Pancreas (tissue), 10 donors: Measurements from ENCODE around the gene CD34. TPM values are rescaled to one million over a fixed set of nuclear protein-coding genes. Genes with fewer than 3 reads are reported as not detected.
A peak's percentile ranks its signal among the peaks of the same experiment; 100 is the strongest.

Source experiments
- ATAC-seq, 4 donors: fragments of 200-7000 bp; cut with Tn5 transposase; one replicate each; pipeline versions ENCODE4 v1.8.0 to v1.9.1; 2020; ENCODE audit warnings: mild to moderate bottlenecking in 4 of 4, moderate library complexity in 4 of 4
- DNase-seq, 6 donors: peaks; one replicate each; pipeline ENCODE4 v3.0.0-alpha.2; 2020
- FAIRE-seq: peaks from 2 replicates; lab custom pipeline; 2012; peaks lifted over from hg19 to GRCh38; lab: Jason Lieb, UNC
- H3K27ac ChIP-seq, 4 donors: fragments of 200-600 bp; sonication (generic); 1 replicate in 3 of 4; 2 replicates in 1 of 4; pipeline versions ENCODE4 v1.5.0 to v1.8.0; 2020
- H3K27me3 ChIP-seq, 4 donors: fragments of 200-600 bp; one replicate each; pipeline ENCODE4 v1.8.0; 2021
- H3K36me3 ChIP-seq, 3 donors: fragments of 200-600 bp; sonication (generic) in 1 of 3; one replicate each; pipeline versions ENCODE4 v1.5.0 to v1.8.0; 2020 to 2021
- H3K4me1 ChIP-seq, 3 donors: fragments of 200-600 bp; one replicate each; pipeline ENCODE4 v1.8.0; 2021
- H3K4me3 ChIP-seq, 4 donors: fragments of 200-600 bp; sonication (generic) in 2 of 4; one replicate each; pipeline versions ENCODE4 v1.5.0 to v1.8.0; 2020 to 2021
- H3K9me3 ChIP-seq, 4 donors: fragments of 200-600 bp; one replicate each; pipeline ENCODE4 v1.8.0; 2021
- WGBS, 2 donors: extraction: QIAGEN DNeasy Blood & Tissue Kit; methylation state at CpG; one replicate each; pipeline ENCODE4 v1.1.7; 2013; 5-methylcytosine and 5-hydroxymethylcytosine counted together
- intact Hi-C, 3 donors: fragments of 100-400 bp; cut with DNase I; formaldehyde crosslinking; loops; one replicate each; pipeline versions ENCODE4 v1.11.1 to v1.14.2; 2022
- polyA plus RNA-seq, 2 donors: library from polyadenylated mRNA; stranded (reverse); fragments of 200-250 nt; gene quantifications; one replicate each; pipeline ENCODE4 v1.2.3, GENCODE V29; 2013
- total RNA-seq, 6 donors: library from RNA; stranded (reverse); fragmentation: NEBNext Ultra II Directional in 4 of 6; extraction: Animal tissue kit (Norgen Biotek cat#: 25700) in 4 of 6; gene quantifications; one replicate each; pipeline versions ENCODE4 v1.2.1 to v1.2.4, GENCODE V29; 2021 to 2023
- TF ChIP-seq, protein P1 (sequence below), 4 donors: fragments of 200-600 bp; sonication (generic) in 3 of 4; IDR thresholded peaks; one replicate each; pipeline versions ENCODE4 v1.5.0 to v1.8.0; 2021; ENCODE audit warnings: antibody characterized with exemption in 4 of 4
- donor health status: healthy with polysubstance abuse.
- donor health status: DM: no; HTN: no; CAD: no; lungs with moderate emphysema.
- donor health status: DM: no; HTN: no; CAD: no.
- donor health status: control.
- donor health status: control.
- donor health status: Bipolar disorder and iron deficiency.
- donor health status: DM: yes; HTN: yes; CAD: no.
- donor health status: DM: no; HTN: no; CAD: no.
- donor health status: DM: no; HTN: no; CAD: no.
- donor health status: DM: yes; HTN: yes; CAD: no.

Gene CD34
- total and polyA plus RNA-seq, 8 donors: 5.2 to 11.9 (median 8.1) TPM

DNA sequence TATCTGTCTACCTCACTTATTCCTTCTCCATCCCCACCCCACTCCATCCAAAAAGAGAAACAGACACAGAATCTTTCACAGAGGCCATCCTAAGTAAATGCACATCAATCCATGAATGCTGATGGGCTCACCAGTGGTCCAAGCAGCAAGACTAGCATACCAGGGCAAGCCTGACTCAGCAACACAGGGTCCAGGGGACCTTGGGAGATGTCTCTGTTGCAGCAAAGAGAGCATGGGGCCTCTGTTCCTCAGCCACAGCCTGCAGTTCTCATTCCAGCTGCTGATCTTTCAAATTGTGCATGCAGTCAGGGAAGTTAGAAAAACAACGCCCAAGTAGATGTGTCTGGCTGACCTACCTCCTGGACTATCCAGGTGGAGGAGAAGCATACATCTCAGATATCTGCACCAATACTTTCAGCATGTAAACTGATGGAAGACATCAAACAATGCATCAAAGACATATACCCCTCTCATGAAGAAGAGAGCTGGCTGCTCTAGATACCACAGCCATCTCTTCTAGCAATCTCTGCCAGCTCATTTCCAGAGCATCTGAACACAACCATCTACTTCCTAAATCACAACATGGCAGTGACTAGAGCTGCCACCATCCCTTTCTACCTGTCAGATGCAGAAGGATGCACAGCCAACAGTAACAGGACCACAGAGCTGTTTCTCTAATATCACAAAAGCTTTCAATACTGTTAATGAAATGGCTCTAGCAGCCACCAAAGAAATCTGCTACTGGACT is 54.5 kb downstream of the CD34 start:
- intact Hi-C loops: no loop called here
- no peak for ATAC-seq
- Histone ChIP-seq H3K27me3 (no peaks in the 10 kb centered on the region), H3K4me3 (no peak overlapping the region), H3K27ac (no peak overlapping the region), H3K4me1 (peaks cover 0 to 11% (median 0%) of the 10 kb centered on the region in 3 donors), H3K36me3 (no peaks in the 10 kb centered on the region), H3K9me3 (no peaks in the 10 kb centered on the region)
- 58 to 88% methylated on average over 1 of the region's 1 CpG for WGBS, 2 donors
- no peak for DNase-seq
- no peak for FAIRE-seq
- TF ChIP-seq, protein P1, sequence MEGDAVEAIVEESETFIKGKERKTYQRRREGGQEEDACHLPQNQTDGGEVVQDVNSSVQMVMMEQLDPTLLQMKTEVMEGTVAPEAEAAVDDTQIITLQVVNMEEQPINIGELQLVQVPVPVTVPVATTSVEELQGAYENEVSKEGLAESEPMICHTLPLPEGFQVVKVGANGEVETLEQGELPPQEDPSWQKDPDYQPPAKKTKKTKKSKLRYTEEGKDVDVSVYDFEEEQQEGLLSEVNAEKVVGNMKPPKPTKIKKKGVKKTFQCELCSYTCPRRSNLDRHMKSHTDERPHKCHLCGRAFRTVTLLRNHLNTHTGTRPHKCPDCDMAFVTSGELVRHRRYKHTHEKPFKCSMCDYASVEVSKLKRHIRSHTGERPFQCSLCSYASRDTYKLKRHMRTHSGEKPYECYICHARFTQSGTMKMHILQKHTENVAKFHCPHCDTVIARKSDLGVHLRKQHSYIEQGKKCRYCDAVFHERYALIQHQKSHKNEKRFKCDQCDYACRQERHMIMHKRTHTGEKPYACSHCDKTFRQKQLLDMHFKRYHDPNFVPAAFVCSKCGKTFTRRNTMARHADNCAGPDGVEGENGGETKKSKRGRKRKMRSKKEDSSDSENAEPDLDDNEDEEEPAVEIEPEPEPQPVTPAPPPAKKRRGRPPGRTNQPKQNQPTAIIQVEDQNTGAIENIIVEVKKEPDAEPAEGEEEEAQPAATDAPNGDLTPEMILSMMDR (IDR thresholded peaks at IDR 0.05): no peak

DNA sequence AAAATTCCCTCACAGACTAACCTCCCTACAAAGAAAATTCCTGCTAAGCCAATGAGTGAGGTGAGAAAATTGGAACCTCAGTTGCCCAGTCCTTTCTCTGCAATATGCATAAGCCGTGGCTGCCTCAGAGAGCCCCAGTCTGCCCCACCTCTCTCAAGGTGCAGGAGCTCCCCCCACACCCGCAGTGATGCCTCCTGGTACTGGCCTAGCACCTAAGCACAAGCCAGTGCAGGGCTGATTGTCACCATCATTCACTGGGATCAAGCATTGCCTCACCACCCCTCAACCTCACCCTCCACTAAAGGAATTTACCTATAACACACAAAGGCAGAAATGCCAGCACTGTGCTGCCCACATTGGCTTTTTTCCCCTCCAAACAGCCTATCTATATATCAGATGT is 56.9 kb downstream of the CD34 start:
- FAIRE-seq (no peak), ATAC-seq (no peak), DNase-seq (no peak)
- Histone ChIP-seq H3K36me3 (no peaks in the 10 kb centered on the region), H3K4me3 (no peak overlapping the region), H3K27me3 (no peaks in the 10 kb centered on the region), H3K27ac (no peak overlapping the region), H3K4me1 (peaks cover 0 to 11% (median 0%) of the 10 kb centered on the region in 3 donors), H3K9me3 (no peaks in the 10 kb centered on the region)
- WGBS, 2 donors: 98 to 100% methylated on average over 2 of the region's 2 CpGs
- intact Hi-C loops: no loop called here
- TF ChIP-seq, protein P1 (IDR thresholded peaks at IDR 0.05): no peak

DNA sequence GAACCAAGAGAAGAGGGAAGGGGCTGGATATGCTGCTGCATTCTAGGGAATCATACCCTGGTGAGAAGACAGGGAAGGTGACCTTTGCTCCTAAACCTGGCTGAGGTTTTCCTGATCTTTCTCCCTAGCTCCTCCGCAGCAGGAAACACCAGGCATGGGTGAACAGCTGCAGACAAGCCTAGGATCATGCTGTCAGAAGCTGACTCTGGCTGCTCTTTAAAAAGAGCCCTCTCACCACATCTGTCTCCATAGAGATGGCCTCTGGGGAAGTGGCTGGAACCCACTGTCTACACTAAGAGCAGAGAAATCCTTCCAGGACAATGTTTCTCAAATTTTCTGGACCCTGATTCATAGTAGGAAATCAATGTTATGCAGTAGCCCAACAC is 57.6 kb downstream of the CD34 start:
- Histone ChIP-seq H3K36me3 (no peaks in the 10 kb centered on the region), H3K9me3 (no peaks in the 10 kb centered on the region), H3K4me1 (peaks cover 0 to 9% (median 0%) of the 10 kb centered on the region in 3 donors), H3K27ac (no peak overlapping the region), H3K27me3 (no peaks in the 10 kb centered on the region), H3K4me3 (no peak overlapping the region)
- intact Hi-C loops: no loop called here
- no peak for FAIRE-seq
- WGBS, 2 donors: 51 to 64% methylated on average over 1 of the region's 1 CpG
- peak in 3 of 4 donors; percentile 37 to 58 (median 45) for ATAC-seq
- no peak for DNase-seq
- TF ChIP-seq, protein P1 (IDR thresholded peaks at IDR 0.05): no peak

DNA sequence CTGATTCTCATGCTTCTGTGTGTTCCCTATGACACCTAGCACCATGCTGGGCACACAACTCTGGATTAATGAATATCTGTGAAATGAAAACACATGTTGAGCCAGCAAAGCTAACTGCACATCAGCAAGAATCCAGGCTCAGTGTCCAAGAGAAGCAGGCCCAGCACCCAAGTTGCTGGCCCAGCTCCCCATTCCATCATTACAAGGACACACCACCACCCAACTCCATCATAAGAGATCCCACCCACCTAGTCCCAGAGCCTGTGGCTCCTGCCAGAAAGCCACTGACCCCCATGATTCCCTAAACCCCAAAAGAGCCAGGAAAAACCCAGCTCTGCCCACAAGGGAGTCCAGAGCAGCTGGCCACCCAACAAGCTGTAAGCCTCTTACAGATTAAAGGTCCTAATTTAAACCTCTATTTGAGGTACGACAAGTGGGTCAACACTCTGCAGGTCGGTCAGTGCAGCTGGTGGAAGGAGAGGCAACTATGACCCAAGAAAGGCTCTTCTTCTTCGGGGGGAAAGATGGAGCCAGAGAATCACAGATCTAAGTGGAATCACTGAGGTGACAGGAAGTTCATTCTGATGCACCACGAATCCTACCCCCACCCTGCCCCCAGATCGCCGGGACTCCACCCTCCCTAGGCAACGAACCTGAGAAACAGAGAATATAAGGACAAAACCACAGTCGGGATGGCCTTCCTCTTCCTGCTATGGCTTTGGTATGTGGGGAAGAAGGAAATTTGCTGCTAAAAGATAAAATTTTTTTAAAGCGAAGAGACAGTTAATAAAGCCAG is 58.2 kb downstream of the CD34 start:
- peaks cover 0 to 10% (median 0%) of the 10 kb centered on the region in 3 donors for H3K4me1 ChIP-seq
- FAIRE-seq (no peak), DNase-seq (no peak), ATAC-seq (no peak)
- H3K4me3 ChIP-seq: no peak overlapping the region
- H3K27me3 ChIP-seq: no peaks in the 10 kb centered on the region
- 79 to 86% methylated on average over 9 of the region's 9 CpGs for WGBS, 2 donors
- H3K27ac ChIP-seq: no peak overlapping the region
- no peaks in the 10 kb centered on the region for H3K9me3 ChIP-seq
- intact Hi-C loops: no loop called here
- no peaks in the 10 kb centered on the region for H3K36me3 ChIP-seq
- TF ChIP-seq, protein P1 (IDR thresholded peaks at IDR 0.05): no peak
